ENCODE measurements around the gene BMP7.

Gene BMP7

DNA sequence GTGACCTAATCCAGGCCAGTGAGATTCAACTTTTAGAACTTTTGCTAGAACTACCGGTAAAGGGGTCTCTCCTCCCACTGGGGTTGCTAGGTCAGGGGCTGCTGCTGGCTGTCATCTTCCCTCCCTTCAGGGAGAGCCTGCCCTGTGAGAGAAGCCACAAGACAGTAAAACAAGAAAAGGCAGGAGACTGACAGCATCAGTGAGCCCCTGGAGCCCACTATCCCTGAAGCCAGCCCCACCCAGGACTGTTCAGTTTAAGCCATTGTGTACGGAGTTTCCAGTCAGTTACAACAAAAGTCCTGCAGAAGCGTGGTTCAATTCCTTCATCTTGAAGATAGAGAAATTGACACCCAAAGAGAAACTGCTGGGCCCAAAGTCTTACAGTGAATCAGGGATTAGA lies 7.9 kb upstream of the BMP7 start:
- no peak for DNase-seq (ENCODE audit: insufficient read length, low spot score)
- TF ChIP-seq, protein P1, sequence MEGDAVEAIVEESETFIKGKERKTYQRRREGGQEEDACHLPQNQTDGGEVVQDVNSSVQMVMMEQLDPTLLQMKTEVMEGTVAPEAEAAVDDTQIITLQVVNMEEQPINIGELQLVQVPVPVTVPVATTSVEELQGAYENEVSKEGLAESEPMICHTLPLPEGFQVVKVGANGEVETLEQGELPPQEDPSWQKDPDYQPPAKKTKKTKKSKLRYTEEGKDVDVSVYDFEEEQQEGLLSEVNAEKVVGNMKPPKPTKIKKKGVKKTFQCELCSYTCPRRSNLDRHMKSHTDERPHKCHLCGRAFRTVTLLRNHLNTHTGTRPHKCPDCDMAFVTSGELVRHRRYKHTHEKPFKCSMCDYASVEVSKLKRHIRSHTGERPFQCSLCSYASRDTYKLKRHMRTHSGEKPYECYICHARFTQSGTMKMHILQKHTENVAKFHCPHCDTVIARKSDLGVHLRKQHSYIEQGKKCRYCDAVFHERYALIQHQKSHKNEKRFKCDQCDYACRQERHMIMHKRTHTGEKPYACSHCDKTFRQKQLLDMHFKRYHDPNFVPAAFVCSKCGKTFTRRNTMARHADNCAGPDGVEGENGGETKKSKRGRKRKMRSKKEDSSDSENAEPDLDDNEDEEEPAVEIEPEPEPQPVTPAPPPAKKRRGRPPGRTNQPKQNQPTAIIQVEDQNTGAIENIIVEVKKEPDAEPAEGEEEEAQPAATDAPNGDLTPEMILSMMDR (IDR thresholded peaks at IDR 0.05; ENCODE audit: insufficient read depth, missing control alignments): no peak
- FAIRE-seq: no peak

DNA sequence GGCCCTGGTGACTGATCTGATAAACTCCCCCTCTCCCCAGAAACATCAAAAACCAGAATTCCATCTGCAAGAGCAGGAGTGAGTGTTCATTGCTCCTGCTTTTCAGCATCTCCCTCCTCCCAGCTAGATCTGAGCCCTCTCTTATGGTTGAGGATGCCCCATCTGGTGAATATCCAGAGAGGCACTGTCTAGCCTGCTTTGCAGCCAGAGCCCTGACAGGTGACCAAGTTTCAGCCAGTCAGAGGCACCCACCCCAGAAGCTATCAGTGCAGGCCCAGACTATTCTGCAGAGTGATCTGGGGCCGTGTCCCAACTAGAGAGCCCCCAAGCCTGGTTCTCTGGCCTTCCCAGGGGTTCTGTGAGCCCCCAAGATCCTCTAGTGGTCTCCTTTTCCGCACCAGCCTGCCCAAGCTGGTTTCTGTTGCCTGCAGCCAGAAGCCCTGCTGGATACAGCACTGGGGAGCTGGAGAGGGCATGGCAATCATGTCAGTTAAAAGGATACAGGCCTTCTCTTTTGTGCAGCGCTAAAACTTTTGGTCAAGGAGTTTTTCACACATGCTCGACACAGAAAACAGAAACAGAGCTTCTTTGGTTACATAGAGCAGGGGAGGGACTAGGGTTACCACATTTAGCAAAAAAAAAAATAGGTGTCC lies 6.6 kb upstream of the BMP7 start:
- FAIRE-seq (no peak), DNase-seq (ENCODE audit: insufficient read length, low spot score) (no peak)

DNA sequence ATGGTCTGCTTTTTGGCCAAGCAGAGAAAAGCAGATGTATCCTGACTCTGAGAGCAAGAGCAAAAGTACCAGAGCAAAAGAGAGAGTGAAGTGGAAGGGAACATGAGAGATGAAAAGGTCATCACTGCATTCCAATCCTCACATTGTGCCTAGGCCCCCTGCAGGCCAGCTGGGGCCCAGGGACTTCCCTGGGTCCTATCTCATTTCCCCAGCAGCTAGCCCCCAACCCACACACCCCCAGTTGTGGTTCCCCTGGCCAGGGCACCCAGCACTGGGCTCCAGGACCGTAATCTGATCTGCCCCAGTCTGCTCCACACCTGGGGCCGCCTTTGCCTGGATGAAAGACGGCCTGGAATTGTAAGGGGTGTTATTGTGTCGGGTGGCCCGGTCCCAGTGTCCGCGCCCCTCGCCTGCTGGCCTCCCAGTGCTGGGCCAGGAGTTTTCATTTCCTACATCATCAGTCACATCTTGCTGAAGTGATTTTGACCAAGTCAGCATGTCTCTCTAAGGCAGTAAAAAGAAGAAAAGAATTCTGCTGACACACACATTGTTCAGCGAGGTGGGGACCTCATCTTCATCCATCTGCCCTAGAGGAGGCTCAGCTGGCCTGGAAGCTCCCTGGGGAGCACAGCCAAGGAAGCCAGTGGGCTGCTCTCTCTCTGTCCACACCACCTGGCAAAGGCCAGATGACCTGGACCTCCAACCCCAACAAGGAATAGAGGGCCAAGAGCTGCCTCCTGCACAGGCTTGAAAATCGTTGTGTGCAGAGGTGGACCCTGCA lies 4.0 kb upstream of the BMP7 start:
- no peak for DNase-seq (ENCODE audit: insufficient read length, low spot score)
- TF ChIP-seq, protein P1 (IDR thresholded peaks at IDR 0.05; ENCODE audit: insufficient read depth, missing control alignments): no peak
- no peak for FAIRE-seq

More for the DNA sequence above, 6.6 kb upstream of the BMP7 start:
- TF ChIP-seq, protein P1 (IDR thresholded peaks at IDR 0.05; ENCODE audit: insufficient read depth, missing control alignments): no peak

DNA sequence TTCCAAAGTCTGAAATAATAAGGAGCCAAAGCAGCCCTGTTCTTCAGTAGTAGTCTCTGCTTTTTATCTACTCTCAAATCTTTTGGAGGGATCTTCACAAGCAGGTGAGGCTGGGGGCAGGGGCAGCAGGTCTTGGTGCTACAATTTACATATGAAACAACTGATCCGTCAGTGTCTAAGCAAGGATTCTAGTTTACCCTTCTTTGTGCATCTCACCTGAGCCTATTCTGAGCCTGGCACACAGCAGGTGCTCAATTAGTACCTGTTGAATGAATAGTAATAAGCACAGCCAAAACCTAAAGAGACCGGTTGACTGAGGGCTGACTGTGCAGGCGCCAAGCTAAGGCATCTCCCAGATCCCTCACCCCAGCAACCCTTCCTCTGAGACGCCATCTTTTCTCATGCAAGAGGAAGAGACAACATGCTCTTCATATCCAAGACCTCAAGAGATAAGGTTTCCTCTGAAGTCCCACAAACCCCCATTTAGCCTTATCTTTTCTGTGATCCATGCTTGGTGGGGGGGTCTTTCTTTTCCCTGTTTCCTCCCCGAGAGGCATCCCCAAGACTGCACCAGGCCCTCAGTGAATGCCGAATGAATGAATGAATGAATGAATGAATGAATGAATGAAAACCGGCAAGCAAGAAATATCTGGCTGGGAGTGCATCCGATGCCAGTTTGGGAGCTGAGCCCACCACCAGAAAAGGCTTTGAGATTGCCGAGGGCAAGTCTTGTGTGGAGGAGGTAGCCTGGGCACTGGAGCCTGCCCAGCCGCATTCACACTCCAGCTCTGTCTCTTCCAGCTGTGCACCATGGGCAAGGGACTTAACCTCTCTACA lies 2.9 kb upstream of the BMP7 start:
- no peak for FAIRE-seq
- DNase-seq (ENCODE audit: insufficient read length, low spot score): no peak
- TF ChIP-seq, protein P1 (IDR thresholded peaks at IDR 0.05; ENCODE audit: insufficient read depth, missing control alignments): no peak

DNA sequence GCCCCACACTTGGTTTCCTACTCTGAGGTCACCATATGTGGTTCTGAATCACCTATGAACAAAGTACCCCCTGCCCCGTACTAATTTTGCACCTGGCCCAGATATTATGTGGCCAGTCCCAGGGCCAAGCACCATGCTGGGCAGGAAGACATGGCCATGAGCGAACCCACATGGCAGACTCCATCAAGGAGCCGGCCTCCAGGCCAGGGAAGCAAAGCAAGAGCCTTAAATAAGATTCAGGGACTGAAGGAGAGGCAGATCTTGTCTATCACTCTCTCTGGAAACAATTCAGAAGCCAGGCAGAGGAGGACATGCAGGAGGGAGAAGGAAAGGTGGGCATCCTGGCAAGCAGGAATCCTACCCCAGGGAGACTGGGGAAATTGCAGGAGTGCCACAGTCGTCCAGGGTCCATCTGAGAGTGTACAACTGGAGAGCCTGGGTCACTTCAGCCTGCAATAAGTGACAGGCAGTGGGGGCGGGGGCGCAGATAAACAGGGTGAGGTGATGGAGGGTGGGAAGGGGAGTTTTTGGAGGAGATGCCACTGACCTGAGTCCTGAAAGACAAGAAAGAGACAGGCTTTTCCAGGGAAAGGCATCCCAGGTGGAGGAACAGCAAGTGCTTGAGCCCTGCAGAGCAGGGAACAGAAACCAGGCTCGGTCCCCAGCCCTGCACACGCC lies 2.1 kb upstream of the BMP7 start:
- no peak for FAIRE-seq
- TF ChIP-seq, protein P1 (IDR thresholded peaks at IDR 0.05; ENCODE audit: insufficient read depth, missing control alignments): no peak

DNA sequence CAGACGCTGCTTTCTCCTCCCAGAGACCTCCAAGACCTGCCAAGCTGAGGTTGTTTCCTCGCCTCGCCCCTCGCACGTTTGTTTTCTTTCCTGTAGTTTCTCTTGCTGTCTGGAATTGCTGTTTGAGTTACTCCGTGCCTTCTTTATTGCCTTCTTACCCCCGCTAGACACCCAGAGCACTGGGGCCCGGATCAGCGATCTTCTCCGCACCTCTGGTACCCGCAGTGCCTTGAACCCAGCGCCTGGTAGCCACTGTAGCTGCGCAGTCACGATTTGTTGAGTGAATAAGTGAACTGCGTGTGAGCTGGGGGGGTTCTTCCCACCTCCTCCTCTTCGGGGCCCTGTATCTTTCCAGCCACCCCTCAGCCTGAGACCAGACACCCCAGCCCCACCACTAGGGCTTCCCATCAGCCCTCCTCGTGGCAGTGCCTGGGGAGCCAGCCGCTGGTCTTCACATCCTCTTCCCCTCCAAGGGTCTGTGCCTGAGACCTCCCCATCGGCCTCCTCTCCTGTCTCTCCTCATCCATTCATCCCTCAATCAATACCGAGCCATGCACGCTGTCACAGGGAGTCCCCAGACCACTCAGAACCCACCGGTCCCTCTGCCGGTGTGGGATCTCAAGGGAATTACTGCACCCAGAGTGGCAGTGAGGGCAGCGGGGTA lies 849 bp upstream of the BMP7 start:
- no peak for FAIRE-seq
- no peak for DNase-seq (ENCODE audit: insufficient read length, low spot score)
- TF ChIP-seq, protein P1 (IDR thresholded peaks at IDR 0.05; ENCODE audit: insufficient read depth, missing control alignments): no peak

More for the DNA sequence above, 2.1 kb upstream of the BMP7 start:
- DNase-seq (ENCODE audit: insufficient read length, low spot score): no peak

Data from D721Med (cell line).